ENCODE measurements around the gene ST3GAL6.
"Not testable (repeated sequence)": the region's sequence is repeated elsewhere in the genome, so short reads cannot be mapped to it uniquely, and the experiment has no call there.

ST3GAL6 gene

DNA sequence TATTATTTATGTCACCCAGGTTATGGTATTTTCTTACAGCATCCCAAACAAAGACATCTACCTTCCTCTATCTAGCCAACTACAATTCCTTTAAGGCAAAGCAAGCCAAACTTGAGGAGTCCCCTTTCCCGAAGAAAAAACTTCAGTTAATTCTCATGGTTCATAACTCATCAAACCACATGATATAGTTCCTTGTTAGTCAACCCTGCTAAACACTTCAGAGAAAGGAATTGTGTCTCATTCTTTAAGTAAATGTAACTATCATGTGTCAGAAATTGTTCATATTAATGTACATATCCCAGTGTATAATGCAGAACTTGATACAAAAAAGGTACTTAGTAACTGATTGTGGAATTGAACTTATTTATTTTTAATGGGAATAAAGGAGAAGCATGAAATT, 44.4 kb downstream of the ST3GAL6 start:
- no peak for DNase-seq

DNA sequence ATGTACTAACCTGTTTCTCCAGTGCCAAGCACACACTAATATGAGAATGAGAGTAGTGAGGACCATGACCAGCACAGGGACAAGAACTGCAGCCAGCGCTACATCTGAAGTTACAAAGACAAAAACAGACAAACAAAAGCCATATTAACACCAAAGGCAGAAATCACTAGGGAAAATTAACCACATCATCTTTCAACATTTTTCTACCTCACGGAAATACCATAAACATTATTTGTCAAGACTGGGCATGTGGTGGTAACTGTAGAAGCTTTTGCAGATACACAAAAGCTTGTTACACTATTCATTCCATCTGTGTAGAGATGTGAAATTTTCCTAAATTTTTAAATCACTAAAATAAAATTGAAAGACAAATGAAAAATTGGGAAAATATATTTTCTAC, 44.9 kb downstream of the ST3GAL6 start:
- DNase-seq: no peak

DNA sequence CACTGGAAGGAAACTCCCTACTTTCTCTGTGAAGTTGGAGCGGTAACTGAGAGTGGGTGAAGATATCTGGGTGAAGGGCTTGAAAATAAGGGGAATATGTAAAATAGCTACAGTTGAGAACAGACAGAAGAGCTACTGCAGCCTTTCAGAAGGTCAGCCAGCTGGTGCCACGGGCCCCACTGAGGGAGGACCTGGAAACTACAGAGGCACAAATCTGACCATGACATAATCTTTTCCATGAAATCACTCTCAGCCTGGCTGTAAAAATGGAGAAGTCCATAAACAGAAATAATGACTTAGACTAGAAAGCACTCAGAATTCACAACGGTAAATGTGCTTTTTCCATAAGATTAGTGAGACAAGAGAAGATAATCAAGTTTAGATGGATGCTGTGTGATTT, 46.4 kb downstream of the ST3GAL6 start:
- DNase-seq: no peak

DNA sequence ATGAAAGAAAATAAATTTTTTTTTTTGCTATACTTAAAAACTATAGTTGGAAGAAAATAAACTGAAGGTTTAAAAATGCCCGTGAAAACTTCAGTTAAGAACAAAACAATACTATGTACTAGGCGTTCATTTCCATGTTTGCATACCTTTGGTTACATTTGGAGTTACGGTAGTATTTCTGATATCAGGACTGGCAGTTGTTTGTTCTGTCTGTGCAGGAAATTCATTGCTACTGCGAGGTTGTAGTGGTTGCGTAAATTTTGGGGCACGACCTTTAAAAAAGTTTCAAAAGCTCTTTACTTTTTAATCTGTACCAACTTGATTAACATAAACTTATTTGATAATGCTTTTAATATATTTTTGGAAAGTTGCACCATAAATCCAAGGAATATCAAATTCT, 47.9 kb downstream of the ST3GAL6 start:
- DNase-seq: no peak

DNA sequence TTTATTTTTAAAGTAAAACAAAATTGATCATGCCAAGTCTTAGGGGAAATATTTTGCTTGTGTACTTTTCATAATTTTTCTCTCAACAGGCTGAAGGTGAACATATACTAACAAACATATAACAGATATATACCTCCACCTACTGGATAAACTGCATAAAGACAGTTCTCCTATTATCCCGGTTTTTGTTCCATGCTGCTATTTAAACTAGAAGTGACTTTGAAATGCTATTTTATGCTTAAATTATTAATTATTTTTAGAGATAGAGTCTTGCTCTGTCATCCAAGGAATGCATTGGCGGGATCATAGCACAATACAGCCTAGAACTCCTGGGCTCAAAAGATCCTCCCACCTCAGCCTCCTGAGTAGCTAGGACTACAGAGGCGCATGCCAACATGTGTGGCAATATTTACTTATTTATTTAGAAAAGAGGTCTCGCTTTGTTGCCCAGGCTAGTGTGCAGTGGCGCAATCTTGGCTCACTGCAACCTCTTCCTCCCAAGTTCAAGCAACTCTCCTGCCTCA, 49.8 kb downstream of the ST3GAL6 start:
- no peak for DNase-seq

DNA sequence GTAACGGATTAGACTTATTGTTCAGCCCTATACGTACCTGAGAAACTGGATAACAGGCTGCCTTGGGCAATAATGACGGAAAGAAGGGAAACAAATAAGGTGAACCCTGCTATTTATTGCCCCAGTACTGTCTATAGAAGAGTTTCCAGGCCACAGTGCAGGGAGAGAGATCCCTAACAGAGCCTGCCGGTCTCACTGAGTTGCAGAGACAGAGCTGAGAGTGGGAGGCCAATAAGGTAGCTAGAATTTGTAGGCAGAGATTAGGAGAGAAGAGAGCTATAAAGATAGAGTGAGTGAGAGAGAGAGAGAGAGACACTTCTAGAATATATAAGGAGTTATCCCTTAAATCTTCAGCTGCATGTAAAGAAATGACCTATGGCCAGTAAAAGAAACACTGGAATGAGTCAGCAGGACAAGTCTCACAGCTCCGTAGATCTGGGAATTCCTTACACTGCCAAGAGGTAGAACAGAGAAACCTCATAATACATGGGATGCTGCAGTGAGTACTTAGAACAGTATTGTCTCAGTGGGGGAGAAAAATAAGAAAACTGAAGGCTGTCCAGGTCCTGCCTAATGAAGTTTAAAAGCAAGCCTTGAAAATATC, 51.8 kb downstream of the ST3GAL6 start:
- DNase-seq: peak; percentile 57

DNA sequence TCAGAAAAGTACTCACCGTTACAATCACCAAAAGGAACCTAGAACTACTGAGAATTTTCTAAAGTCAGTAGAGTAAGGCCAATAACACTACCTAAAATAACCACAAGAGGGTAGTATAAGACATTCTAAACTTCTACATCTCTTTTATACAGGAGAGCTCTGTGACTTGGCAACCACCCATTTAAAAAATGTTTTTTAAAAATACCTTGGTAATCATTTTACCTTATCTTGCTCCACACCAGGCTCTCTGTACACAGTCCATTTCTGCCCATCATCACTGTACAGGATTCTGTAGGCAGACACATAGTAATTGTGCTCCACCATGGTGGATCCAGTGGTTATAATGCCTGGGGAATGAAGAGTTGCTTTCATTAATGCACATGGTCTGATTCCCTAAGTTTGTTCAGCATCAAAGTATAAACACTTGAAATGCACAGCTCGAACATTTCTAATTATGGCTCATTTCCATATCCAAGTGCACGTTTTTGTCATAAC, 54.5 kb downstream of the ST3GAL6 start:
- no peak for DNase-seq

DNA sequence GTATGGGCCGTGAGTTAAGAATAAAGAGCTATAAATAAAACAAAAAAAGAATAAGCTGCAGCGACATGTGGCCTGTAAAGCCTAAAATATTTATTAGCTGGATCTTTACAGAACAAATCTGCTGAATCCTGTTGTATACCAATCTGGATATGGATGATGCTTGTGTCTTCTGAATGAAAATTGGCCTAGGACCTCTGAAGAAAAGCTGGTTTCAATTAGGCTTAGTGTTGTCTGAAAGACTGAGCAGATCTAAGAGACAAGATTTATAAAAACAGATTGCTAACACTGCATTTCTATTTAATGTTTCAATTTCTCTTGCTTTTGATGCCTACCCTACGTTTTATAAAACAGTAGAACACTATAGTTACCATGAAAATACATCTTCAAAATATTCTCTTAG, 57.9 kb downstream of the ST3GAL6 start:
- no peak for DNase-seq

DNA sequence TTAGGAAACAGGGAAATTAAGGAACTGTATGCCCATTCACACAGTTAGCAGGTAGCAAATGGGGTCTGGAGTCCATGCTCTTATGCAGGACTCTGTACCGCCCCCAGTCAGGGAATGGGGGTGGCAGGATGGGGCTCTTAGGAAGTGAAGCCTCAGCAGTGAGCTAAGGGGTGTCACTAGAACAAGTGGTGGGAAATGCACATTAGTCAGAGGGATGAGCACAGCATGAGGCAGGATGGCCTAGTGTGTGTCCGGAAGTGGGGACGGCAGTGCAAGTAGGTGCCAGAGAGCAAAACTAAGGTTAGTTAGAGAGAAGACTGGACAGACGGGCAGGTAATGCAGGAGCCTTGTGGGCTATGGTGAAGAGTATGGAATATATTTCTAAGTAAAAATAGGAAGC, 60.7 kb downstream of the ST3GAL6 start:
- no peak for DNase-seq

DNA sequence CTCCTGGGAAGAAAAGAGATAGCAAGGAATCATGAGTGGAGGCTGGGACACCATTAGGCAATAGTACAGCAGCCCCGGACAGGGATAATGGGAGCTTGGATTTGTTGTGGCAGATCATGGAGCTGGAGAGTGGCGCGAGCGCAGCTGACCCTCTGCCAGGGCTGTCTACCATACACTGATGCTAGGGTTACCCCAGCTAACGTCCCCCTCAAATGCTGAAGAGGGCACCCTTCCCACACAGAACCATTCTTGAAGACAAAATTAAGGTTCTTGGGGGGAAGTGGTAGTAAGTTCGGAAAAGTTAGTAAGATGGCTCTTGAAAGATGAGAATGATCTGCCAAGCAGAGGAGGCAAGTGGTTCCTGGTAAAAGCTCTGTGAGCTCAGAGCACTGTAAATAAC, 61.1 kb downstream of the ST3GAL6 start:
- DNase-seq: no peak

DNA sequence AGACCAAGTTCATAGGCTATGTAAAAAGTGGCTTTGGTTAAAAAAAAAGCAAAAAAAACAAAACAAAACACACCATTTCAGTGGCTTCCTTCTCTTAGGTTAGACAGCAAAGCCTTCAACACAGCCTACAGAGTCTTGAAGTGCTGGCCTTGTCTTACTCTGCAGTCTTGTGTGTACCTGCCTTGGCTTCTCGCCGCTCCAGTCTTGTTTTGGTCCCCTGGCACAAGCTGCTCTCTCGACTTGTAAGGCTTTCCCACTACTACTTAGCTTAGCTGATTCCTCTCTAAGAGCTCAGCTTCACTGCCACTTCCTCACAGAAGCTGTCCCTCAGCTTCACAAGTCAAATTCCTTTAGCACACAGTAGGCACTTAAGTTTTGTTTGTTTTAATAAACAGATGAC, 63.0 kb downstream of the ST3GAL6 start:
- DNase-seq: no peak

DNA sequence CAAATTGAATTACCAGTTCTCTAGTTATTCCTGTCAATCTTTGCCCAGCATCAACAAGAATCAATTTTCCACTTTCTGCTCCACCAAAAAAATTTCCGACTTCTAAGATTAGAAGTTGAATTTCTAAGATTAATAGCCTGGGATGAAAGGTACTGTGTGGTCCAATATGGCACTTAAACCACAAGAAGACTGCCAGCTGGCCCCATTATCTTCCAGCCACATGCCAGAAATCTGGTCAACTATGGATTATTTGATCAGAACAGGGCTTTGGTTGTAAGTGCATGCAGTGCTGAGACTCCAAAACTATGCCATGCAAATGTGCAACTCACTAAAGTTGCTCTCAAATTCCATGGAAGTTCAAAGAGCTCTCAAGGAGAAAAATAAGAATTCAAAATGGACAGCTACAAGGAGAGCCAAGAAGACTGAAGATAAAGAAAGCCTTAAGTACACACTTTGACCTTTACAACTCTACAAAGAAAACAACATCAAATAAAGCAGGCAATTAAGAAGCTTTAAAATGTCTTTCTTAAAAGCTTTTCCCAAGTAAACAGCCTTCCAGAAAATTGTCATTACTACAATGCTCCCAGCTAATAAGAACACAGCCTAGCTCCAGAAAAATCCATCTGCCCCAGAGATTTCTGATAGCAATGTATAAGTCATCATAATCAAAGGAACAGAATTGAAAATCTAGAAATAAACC, 64.2 kb downstream of the ST3GAL6 start:
- no peak for DNase-seq

DNA sequence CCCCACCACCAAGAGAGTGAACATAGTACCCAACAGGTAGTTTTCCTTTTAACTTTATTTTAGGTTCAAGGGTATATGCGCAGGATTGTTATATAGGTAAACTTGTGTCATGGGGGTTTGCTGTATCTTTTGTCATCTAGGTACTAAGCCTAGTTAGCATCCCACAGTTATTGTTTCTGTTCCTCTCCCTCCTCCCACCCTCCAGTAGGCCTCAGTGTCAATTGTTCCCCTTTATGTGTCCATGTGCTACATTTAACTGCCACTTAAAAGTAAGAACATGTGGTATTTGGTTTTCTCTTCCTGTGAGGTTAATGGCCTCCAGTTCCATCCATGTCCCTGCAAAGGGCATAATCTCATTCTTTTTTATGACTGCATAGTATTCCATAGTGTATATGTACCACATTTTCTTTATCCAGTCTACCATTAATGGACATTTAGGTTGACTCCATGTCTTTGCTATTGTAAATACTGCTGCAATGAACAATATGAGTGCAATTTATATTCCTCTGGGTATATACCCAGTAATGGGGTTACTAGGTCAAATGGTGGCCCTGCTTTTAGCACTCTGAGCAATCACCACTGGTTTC, 66.2 kb downstream of the ST3GAL6 start:
- no peak for DNase-seq

DNA sequence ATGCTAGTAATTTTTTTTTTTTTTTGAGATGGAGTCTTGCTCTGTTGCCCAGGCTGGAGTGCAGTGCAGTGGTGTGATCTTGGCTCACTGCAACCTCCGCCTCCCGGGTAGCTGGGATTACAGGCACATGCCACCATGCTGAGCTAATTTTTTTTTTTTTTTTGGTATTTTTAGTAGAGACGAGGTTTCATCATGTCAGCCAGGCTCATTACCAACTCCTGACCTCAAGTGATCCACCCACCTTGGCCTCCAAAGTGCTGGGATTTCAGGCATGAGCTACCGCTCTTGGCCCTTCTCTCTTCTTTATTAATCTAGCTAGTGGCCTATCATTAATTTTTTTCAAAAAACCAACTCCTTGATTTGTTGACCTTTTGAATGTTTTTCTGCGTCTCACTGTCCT, 67.9 kb downstream of the ST3GAL6 start:
- not testable (repeated sequence) for DNase-seq

DNA sequence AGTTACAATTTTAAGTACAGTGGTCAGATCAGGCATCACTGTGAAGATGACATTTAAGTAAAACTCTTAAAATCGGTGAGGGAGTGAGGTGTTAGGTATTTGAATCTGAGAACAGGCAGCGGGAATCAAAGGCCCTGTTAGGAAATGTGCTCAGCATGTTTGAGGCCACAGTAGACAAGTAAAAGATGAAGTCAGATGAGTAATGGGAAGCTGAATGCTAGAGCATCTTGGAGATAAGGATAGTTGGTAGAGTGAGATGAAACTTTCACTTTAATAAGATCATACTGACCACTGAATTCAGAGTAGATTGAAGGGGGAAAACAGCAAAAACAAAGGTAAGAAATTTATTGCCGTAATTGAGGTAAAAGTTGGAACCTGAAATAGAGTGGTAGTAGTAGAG, 76.7 kb downstream of the ST3GAL6 start:
- DNase-seq: no peak

DNA sequence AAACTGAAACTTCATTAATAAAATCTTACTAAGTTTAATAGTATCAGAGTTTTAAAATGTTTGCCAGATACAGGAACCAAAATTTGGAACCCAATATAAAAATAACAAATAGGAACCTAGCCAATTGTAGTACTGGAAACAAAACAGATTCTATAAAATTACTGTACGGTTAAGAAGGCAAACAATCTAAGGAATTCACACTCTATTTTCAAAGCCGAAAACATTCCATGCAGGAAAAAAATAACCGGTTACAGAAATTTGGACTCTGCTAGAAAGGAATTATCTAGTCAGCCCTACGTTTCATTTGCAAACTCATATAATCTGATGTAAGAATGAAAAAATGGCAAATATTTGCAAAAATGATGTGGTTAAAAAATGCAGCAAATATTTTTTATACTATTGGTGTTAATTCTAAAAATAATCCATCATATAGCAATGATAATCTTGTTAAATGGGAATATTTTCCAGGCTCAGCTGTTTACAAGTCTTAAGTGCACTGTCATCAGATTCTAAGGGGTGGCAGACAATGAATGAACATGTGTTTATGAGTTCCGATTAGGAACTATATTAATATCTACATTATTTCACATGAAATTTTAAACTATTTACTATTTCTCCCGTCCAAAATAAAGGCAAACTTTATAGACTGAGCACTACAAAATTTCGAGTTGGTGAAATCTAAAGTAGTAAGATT, 80.3 kb downstream of the ST3GAL6 start:
- DNase-seq: no peak

Measured in islet precursor cell (in vitro differentiated cells).